ENCODE measurements around the gene TBC1D22A. TPM values are rescaled to one million over a fixed set of nuclear protein-coding genes. Genes with fewer than 3 reads are reported as not detected.

Gene TBC1D22A
- total RNA-seq, 4 donors from 2014 or later: 31.2 to 111 (median 41.8) TPM

- in situ Hi-C loops (cut with MboI; ENCODE audit: low pct_ligation_motif_present in 1 of 4, low pct_unique_long_range_greater_than_20kb in 1 of 4, low sequenced_read_pairs in 3 of 4): no loop called here
- no peaks in the 10 kb centered on the region for H3K4me1 ChIP-seq
- no peak for DNase-seq
- 81 to 95% methylated on average over 4 to 12 of the region's 22 CpGs for WGBS, 2 donors (ENCODE audit: low coverage in 1 of 2)
- no peaks in the 10 kb centered on the region for H3K27me3 ChIP-seq
- TF ChIP-seq CTCF (IDR thresholded peaks at IDR 0.05): no peak
- no peak for TF ChIP-seq POLR2A (IDR thresholded peaks at IDR 0.05)
- no peak for TF ChIP-seq POLR2AphosphoS5 (IDR thresholded peaks at IDR 0.05)
- no peak for TF ChIP-seq EP300 (IDR thresholded peaks at IDR 0.05; ENCODE audit: low read depth)
- intact Hi-C loops (cut with DNase I; ENCODE audit: low total_unique reads): no loop called here
- H3K36me3 ChIP-seq: no peaks in the 10 kb centered on the region
- H3K9me3 ChIP-seq: no peaks in the 10 kb centered on the region
- H3K27ac ChIP-seq: no peak overlapping the region
- no peak overlapping the region for H3K4me3 ChIP-seq
These were observed 256.8 kb downstream of the TBC1D22A start for GRCh38 chr22:47019012-47019790.

DNA sequence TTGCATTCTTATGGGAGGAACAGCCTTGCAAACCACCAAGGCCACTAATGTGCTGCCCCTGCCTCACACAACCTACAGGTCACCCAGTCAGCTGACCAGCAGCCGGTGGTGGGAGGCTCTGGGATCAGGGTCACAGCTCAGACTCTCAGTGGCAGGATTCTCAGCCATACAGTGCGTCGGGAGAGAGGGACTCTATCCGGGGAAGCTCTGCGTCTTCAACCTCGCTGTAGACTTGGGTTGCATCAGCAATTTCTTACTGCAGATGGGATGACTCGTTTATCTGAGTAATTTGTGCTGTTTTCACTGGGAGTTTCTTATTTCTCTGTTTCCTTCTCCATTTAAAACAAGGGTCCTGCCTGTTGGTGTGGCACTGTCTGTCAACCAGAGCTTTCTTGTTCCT is 257.7 kb downstream of the TBC1D22A start:
- H3K9me3 ChIP-seq: no peaks in the 10 kb centered on the region
- no peaks in the 10 kb centered on the region for H3K4me1 ChIP-seq
- 97% methylated on average over 7 of the region's 7 CpGs; no CpG with 5 or more reads in 1 of the 2 donors for WGBS, 2 donors (ENCODE audit: low coverage in 1 of 2)
- H3K4me3 ChIP-seq: no peak overlapping the region
- intact Hi-C loops (cut with DNase I; ENCODE audit: low total_unique reads) (no loop called here), in situ Hi-C loops (cut with MboI; ENCODE audit: low pct_ligation_motif_present in 1 of 4, low pct_unique_long_range_greater_than_20kb in 1 of 4, low sequenced_read_pairs in 3 of 4) (no loop called here)
- TF ChIP-seq CTCF (IDR thresholded peaks at IDR 0.05): no peak
- TF ChIP-seq POLR2AphosphoS5 (IDR thresholded peaks at IDR 0.05): no peak
- no peak for TF ChIP-seq EP300 (IDR thresholded peaks at IDR 0.05; ENCODE audit: low read depth)
- no peak for TF ChIP-seq POLR2A (IDR thresholded peaks at IDR 0.05)
- no peak for DNase-seq
- H3K27me3 ChIP-seq: no peaks in the 10 kb centered on the region
- no peak overlapping the region for H3K27ac ChIP-seq
- no peaks in the 10 kb centered on the region for H3K36me3 ChIP-seq

DNA sequence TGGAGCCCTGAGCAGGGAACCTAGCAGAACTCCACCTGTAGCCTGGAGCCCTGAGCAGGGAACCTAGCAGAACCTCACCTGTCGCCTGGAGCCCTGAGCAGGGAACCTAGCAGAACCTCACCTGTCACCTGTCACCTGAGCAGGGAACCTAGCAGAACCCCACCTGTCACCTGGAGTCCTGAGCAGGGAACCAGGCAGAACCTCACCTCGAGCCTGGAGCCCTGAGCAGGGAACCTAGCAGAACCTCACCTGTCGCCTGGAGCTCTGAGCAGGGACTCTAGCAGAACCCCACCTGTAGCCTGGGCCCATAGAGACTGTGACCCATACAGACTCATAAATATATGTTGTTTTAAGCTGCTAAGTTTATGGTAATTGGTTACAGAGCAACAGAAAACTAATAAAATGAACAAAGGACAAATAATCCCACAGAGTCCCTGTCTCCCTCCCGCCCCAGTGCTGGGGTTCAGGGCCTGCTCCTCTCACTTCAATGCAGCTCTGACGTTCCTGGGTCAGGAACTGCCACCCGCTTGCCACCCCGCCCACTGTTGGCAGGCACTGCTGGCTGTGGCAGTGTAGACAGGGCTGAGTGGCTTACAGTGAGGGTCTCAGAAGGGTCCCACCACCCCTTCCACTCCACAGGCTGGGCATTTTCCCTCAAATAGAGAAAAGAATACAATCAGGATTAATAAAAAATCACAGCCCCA is 259.1 kb downstream of the TBC1D22A start:
- Histone ChIP-seq H3K27ac (no peak overlapping the region), H3K4me3 (no peak overlapping the region), H3K27me3 (no peaks in the 10 kb centered on the region), H3K4me1 (no peaks in the 10 kb centered on the region), H3K36me3 (no peaks in the 10 kb centered on the region), H3K9me3 (no peaks in the 10 kb centered on the region)
- in situ Hi-C loops (cut with MboI; ENCODE audit: low pct_ligation_motif_present in 1 of 4, low pct_unique_long_range_greater_than_20kb in 1 of 4, low sequenced_read_pairs in 3 of 4) (no loop called here), intact Hi-C loops (cut with DNase I; ENCODE audit: low total_unique reads) (no loop called here)
- no peak for DNase-seq
- 80 to 83% methylated on average over 4 to 6 of the region's 7 CpGs for WGBS, 2 donors (ENCODE audit: low coverage in 1 of 2)
- TF ChIP-seq CTCF (IDR thresholded peaks at IDR 0.05) (no peak), POLR2A (IDR thresholded peaks at IDR 0.05) (no peak), EP300 (IDR thresholded peaks at IDR 0.05; ENCODE audit: low read depth) (no peak), POLR2AphosphoS5 (IDR thresholded peaks at IDR 0.05) (no peak)

DNA sequence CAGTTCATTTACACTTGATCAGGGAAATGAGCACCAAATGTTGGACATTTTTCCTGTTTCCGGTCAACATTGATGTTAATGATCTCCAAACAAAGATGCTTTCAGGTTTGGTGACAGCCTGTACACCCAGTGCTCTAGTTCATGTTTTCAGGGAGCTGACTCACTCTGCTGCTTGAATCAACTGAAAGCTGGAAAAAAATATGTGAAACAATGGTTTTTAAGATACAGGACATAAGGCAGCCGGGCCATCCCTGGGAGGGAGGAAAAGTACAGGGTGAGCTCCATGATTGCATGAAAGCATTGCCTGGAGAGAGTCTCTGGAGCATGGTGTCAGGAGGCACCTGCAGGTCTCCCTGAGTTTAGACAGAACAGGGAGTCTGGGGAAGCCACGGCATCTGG is 259.6 kb downstream of the TBC1D22A start:
- no peak for TF ChIP-seq EP300 (IDR thresholded peaks at IDR 0.05; ENCODE audit: low read depth)
- no peak for TF ChIP-seq POLR2AphosphoS5 (IDR thresholded peaks at IDR 0.05)
- no peak for TF ChIP-seq POLR2A (IDR thresholded peaks at IDR 0.05)
- no peak for TF ChIP-seq CTCF (IDR thresholded peaks at IDR 0.05)
- Histone ChIP-seq H3K27ac (no peak overlapping the region), H3K9me3 (no peaks in the 10 kb centered on the region), H3K4me3 (no peak overlapping the region), H3K36me3 (no peaks in the 10 kb centered on the region), H3K4me1 (no peaks in the 10 kb centered on the region), H3K27me3 (no peaks in the 10 kb centered on the region)
- intact Hi-C loops (cut with DNase I; ENCODE audit: low total_unique reads): no loop called here
- DNase-seq: no peak
- WGBS, 2 donors (ENCODE audit: low coverage in 1 of 2): 93 to 94% methylated on average over 3 of the region's 3 CpGs
- in situ Hi-C loops (cut with MboI; ENCODE audit: low pct_ligation_motif_present in 1 of 4, low pct_unique_long_range_greater_than_20kb in 1 of 4, low sequenced_read_pairs in 3 of 4): no loop called here

Data from transverse colon (tissue), 4 donors.